WTC11 (cell line): ENCODE data around the gene MYO1F. TPM values are rescaled to one million over a fixed set of nuclear protein-coding genes. Genes with fewer than 3 reads are reported as not detected.

Experiments
- ATAC-seq: fragments of 200-7000 bp; cut with Tn5 transposase; 2 replicates; pipeline ENCODE4 v1.10.0; 2021; ENCODE audit warnings: mild to moderate bottlenecking, moderate library complexity
- CTCF ChIA-PET: fragments of 300-600 bp; sonication (Branson Sonifier 250); formaldehyde crosslinking; loops from one replicate; lab custom pipeline; 2021; ENCODE audit warnings: antibody characterized with exemption; lab: Charles Lee
- POLR2A ChIA-PET: fragments of 350-600 bp; sonication (Branson Sonifier 250); formaldehyde crosslinking; loops from one replicate; lab custom pipeline; 2021; ENCODE audit warnings: antibody characterized with exemption; lab: Charles Lee
- DNase-seq: peaks from one replicate; pipeline ENCODE4 v3.0.0; 2021; ENCODE audit warnings: low spot score
- H3K27ac Mint-ChIP-seq: 2 replicates; pipeline ENCODE4 v1.8.0; 2021; ENCODE audit warnings: mixed read lengths
- H3K27me3 Mint-ChIP-seq: 2 replicates; pipeline ENCODE4 v1.8.0; 2021; ENCODE audit warnings: low read depth, mild to moderate bottlenecking, moderate library complexity, mixed read lengths
- H3K36me3 Mint-ChIP-seq: 2 replicates; pipeline ENCODE4 v1.8.0; 2021; ENCODE audit warnings: mixed read lengths
- H3K4me1 Mint-ChIP-seq: 2 replicates; pipeline ENCODE4 v1.8.0; 2022; ENCODE audit warnings: mixed read lengths
- H3K4me3 Mint-ChIP-seq: 2 replicates; pipeline ENCODE4 v1.8.0; 2021; ENCODE audit warnings: mild to moderate bottlenecking, moderate library complexity, mixed read lengths
- H3K9me3 Mint-ChIP-seq: 2 replicates; pipeline ENCODE4 v1.8.0; 2021; ENCODE audit warnings: mixed read lengths
- ATF1 ChIP-seq: sonication (generic); formaldehyde crosslinking; IDR thresholded peaks from 2 replicates; pipeline ENCODE4 v1.8.1; 2023; ENCODE audit warnings: mild to moderate bottlenecking, moderate library complexity, missing genetic modification reagents
- ELF4 ChIP-seq: sonication (generic); formaldehyde crosslinking; IDR thresholded peaks from 2 replicates; pipeline ENCODE4 v1.8.1; 2022; ENCODE audit warnings: low read depth, mild to moderate bottlenecking, moderate library complexity, missing genetic modification reagents
- FOXK1 ChIP-seq: sonication (generic); formaldehyde crosslinking; IDR thresholded peaks from 2 replicates; pipeline ENCODE4 v1.8.0; 2022; ENCODE audit warnings: mild to moderate bottlenecking, moderate library complexity, missing genetic modification reagents
- GTF2I ChIP-seq: fragments of 250-450 bp; sonication (Bioruptor Pico); conservative IDR thresholded peaks from 2 replicates; pipeline ENCODE4 v1.4.0; 2021; ENCODE audit warnings: mild to moderate bottlenecking
- HMGXB4 ChIP-seq: sonication (generic); formaldehyde crosslinking; IDR thresholded peaks from 2 replicates; pipeline ENCODE4 v1.8.1; 2023; ENCODE audit warnings: mild to moderate bottlenecking, moderate library complexity, missing genetic modification reagents
- NFYB ChIP-seq: sonication (generic); formaldehyde crosslinking; conservative IDR thresholded peaks from 2 replicates; pipeline ENCODE4 v1.8.0; 2022; ENCODE audit warnings: low read depth, missing genetic modification reagents
- OVOL2 ChIP-seq: fragments of 250-450 bp; sonication (Bioruptor Pico); IDR thresholded peaks from 2 replicates; pipeline ENCODE4 v1.9.0; 2021; ENCODE audit warnings: mild to moderate bottlenecking, borderline replicate concordance
- RORB ChIP-seq: fragments of 250-450 bp; sonication (Bioruptor Pico); IDR thresholded peaks from 2 replicates; pipeline ENCODE4 v1.9.0; 2021; ENCODE audit warnings: mild to moderate bottlenecking
- SMAD4 ChIP-seq: sonication (generic); formaldehyde crosslinking; IDR thresholded peaks from 2 replicates; pipeline ENCODE4 v1.8.0; 2022; ENCODE audit warnings: mild to moderate bottlenecking, missing genetic modification reagents
- ZNF121 ChIP-seq: sonication (generic); formaldehyde crosslinking; IDR thresholded peaks from 2 replicates; pipeline ENCODE4 v1.8.0; 2023; ENCODE audit warnings: missing genetic modification reagents
- ZNF232 ChIP-seq: sonication (generic); formaldehyde crosslinking; IDR thresholded peaks from 2 replicates; pipeline ENCODE4 v1.8.0; 2022; ENCODE audit warnings: mild to moderate bottlenecking, missing genetic modification reagents
- ZNF416 ChIP-seq: fragments of 250-450 bp; sonication (Bioruptor Pico); IDR thresholded peaks from 2 replicates; pipeline ENCODE4 v1.9.0; 2021; ENCODE audit warnings: mild to moderate bottlenecking, inconsistent platforms
- total RNA-seq: library from RNA; stranded (reverse); gene quantifications from 3 replicates; pipeline ENCODE4 v1.2.3, GENCODE V29; 2021
- TF ChIP-seq, protein P1 (sequence below): sonication (generic); formaldehyde crosslinking; IDR thresholded peaks from 2 replicates; pipeline ENCODE4 v1.8.0; 2022; ENCODE audit warnings: mild to moderate bottlenecking, missing genetic modification reagents
- TF ChIP-seq, protein P2 (sequence below): fragments of 200-600 bp; IDR thresholded peaks from 2 replicates; pipeline ENCODE4 v1.8.0; 2022; ENCODE audit warnings: antibody characterized with exemption
- TF ChIP-seq, protein P3 (sequence below): sonication (generic); formaldehyde crosslinking; IDR thresholded peaks from 2 replicates; pipeline ENCODE4 v1.8.0; 2023; ENCODE audit warnings: missing genetic modification reagents, mild to moderate bottlenecking, borderline replicate concordance
- TF ChIP-seq, protein P4 (sequence below): sonication (generic); formaldehyde crosslinking; IDR thresholded peaks from 2 replicates; pipeline ENCODE4 v1.8.0; 2022; ENCODE audit warnings: mild to moderate bottlenecking, missing genetic modification reagents
- TF ChIP-seq, protein P5 (sequence below): fragments of 250-450 bp; sonication (Bioruptor Pico); IDR thresholded peaks from 2 replicates; pipeline ENCODE4 v1.9.0; 2021; ENCODE audit warnings: mild to moderate bottlenecking
- TF ChIP-seq, protein P6 (sequence below): sonication (generic); formaldehyde crosslinking; IDR thresholded peaks from 2 replicates; pipeline ENCODE4 v1.8.1; 2022; ENCODE audit warnings: missing genetic modification reagents, borderline replicate concordance

Gene MYO1F
- total RNA-seq, 1 experiment from 2014 or later, result 2.8 TPM

DNA sequence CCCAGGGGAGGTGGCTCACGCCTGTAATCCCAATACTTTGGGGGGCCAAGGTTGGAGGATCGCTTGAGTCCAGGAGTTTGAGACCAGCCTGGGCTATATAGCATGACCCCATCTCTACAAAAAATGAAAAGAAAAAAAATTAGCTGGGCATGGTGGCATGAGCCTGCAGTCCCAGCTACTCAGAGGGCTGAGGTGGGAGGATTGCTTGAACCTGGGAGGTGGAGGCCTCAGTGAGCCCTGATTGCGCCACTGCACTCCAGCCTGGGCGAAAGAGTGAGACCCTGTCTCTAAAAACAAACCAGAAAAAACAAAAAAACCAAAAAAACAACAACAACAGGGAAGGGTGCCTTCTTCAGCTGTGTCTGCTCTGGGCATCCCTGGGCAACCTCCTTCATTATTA, 499 bp upstream of the MYO1F start:
- Mint-ChIP-seq H3K4me3 (no peak overlapping the region), H3K27ac (no peak overlapping the region), H3K4me1 (peaks cover 24% of the 10 kb centered on the region), H3K9me3 (peaks cover 5% of the 10 kb centered on the region; the same call in 1 of the 2 replicates), H3K27me3 (peaks cover 9% of the 10 kb centered on the region)
- CTCF ChIA-PET, result interaction anchor here (0.7 to 6.0 kb wide), 25 partner anchors 9 to 273 kb away, joined by 3 to 88 read pairs (median 6); partner anchors contain the start of genes HNRNPM, MARCHF2, RAB11B and ZNF414
- POLR2A ChIA-PET, result interaction anchor here (1.2 to 1.3 kb wide), 2 partner anchors 52 to 64 kb away, joined by 3 to 6 read pairs; partner anchors contain the start of gene ZNF414
- TF ChIP-seq HMGXB4 (CRISPR knock-in tag) (no peak), ZNF416 (no peak), ELF4 (CRISPR knock-in tag) (no peak), RORB (CRISPR knock-in tag) (no peak), NFYB (CRISPR knock-in tag) (no peak), ZNF232 (CRISPR knock-in tag) (no peak), OVOL2 (CRISPR knock-in tag) (no peak), ZNF121 (CRISPR knock-in tag) (no peak), SMAD4 (CRISPR knock-in tag) (no peak)
- TF ChIP-seq, protein P1, sequence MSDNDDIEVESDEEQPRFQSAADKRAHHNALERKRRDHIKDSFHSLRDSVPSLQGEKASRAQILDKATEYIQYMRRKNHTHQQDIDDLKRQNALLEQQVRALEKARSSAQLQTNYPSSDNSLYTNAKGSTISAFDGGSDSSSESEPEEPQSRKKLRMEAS (CRISPR knock-in tag), result no peak
- TF ChIP-seq, all 79 proteins: peak for 0
- ATAC-seq (no peak), DNase-seq (no peak)
- H3K36me3 Mint-ChIP-seq, result no peaks in the 10 kb centered on the region

DNA sequence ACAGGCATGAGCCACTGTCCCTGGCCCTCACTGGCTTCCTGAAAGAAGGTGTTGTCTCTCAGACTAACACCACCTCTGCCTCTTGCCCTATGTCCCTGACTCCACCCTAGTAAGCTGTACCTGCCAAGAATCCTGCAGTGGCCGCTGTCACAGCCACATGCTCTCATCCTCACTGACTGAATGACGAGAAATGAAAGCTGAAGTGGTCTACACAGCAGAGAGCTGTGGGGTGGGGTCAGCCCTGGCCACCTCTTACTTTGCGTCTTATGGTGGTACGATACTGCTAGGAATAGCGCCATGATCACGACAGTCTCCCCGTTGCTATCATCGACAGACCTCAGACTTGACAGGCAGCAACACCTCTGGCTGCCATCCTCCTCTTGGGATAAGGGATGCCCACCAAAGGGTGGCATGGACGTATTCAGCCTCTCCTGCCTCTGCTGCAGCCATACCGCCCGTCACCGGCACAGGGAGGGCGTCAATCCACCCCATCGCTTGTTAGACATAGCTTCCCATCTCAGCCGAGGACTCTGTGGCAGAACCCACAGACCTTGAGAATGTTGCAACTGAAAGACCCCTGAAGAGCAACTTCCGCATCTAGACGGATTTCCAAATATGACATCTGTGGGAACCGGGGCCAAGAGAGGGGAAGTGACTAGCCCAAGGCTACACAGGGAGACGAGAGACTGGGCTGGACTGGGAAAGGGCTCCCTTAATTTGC, 809 bp downstream of the MYO1F start:
- peak overlapping the region; percentile 10; the same call in 1 of the 2 replicates for H3K27ac Mint-ChIP-seq
- peaks cover 9% of the 10 kb centered on the region for H3K27me3 Mint-ChIP-seq
- no peak for TF ChIP-seq NFYB (CRISPR knock-in tag)
- TF ChIP-seq RORB (CRISPR knock-in tag), result no peak
- no peak for TF ChIP-seq SMAD4 (CRISPR knock-in tag)
- TF ChIP-seq FOXK1 (CRISPR knock-in tag), result no peak
- TF ChIP-seq, protein P2, sequence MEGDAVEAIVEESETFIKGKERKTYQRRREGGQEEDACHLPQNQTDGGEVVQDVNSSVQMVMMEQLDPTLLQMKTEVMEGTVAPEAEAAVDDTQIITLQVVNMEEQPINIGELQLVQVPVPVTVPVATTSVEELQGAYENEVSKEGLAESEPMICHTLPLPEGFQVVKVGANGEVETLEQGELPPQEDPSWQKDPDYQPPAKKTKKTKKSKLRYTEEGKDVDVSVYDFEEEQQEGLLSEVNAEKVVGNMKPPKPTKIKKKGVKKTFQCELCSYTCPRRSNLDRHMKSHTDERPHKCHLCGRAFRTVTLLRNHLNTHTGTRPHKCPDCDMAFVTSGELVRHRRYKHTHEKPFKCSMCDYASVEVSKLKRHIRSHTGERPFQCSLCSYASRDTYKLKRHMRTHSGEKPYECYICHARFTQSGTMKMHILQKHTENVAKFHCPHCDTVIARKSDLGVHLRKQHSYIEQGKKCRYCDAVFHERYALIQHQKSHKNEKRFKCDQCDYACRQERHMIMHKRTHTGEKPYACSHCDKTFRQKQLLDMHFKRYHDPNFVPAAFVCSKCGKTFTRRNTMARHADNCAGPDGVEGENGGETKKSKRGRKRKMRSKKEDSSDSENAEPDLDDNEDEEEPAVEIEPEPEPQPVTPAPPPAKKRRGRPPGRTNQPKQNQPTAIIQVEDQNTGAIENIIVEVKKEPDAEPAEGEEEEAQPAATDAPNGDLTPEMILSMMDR, result no peak
- TF ChIP-seq, protein P3, sequence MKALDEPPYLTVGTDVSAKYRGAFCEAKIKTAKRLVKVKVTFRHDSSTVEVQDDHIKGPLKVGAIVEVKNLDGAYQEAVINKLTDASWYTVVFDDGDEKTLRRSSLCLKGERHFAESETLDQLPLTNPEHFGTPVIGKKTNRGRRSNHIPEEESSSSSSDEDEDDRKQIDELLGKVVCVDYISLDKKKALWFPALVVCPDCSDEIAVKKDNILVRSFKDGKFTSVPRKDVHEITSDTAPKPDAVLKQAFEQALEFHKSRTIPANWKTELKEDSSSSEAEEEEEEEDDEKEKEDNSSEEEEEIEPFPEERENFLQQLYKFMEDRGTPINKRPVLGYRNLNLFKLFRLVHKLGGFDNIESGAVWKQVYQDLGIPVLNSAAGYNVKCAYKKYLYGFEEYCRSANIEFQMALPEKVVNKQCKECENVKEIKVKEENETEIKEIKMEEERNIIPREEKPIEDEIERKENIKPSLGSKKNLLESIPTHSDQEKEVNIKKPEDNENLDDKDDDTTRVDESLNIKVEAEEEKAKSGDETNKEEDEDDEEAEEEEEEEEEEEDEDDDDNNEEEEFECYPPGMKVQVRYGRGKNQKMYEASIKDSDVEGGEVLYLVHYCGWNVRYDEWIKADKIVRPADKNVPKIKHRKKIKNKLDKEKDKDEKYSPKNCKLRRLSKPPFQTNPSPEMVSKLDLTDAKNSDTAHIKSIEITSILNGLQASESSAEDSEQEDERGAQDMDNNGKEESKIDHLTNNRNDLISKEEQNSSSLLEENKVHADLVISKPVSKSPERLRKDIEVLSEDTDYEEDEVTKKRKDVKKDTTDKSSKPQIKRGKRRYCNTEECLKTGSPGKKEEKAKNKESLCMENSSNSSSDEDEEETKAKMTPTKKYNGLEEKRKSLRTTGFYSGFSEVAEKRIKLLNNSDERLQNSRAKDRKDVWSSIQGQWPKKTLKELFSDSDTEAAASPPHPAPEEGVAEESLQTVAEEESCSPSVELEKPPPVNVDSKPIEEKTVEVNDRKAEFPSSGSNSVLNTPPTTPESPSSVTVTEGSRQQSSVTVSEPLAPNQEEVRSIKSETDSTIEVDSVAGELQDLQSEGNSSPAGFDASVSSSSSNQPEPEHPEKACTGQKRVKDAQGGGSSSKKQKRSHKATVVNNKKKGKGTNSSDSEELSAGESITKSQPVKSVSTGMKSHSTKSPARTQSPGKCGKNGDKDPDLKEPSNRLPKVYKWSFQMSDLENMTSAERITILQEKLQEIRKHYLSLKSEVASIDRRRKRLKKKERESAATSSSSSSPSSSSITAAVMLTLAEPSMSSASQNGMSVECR (CRISPR knock-in tag), result no peak
- no peak for TF ChIP-seq ATF1 (CRISPR knock-in tag)
- TF ChIP-seq, protein P4, sequence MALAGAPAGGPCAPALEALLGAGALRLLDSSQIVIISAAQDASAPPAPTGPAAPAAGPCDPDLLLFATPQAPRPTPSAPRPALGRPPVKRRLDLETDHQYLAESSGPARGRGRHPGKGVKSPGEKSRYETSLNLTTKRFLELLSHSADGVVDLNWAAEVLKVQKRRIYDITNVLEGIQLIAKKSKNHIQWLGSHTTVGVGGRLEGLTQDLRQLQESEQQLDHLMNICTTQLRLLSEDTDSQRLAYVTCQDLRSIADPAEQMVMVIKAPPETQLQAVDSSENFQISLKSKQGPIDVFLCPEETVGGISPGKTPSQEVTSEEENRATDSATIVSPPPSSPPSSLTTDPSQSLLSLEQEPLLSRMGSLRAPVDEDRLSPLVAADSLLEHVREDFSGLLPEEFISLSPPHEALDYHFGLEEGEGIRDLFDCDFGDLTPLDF (CRISPR knock-in tag), result no peak
- TF ChIP-seq, protein P5, sequence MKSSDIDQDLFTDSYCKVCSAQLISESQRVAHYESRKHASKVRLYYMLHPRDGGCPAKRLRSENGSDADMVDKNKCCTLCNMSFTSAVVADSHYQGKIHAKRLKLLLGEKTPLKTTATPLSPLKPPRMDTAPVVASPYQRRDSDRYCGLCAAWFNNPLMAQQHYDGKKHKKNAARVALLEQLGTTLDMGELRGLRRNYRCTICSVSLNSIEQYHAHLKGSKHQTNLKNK (CRISPR knock-in tag), result no peak
- TF ChIP-seq, protein P6, sequence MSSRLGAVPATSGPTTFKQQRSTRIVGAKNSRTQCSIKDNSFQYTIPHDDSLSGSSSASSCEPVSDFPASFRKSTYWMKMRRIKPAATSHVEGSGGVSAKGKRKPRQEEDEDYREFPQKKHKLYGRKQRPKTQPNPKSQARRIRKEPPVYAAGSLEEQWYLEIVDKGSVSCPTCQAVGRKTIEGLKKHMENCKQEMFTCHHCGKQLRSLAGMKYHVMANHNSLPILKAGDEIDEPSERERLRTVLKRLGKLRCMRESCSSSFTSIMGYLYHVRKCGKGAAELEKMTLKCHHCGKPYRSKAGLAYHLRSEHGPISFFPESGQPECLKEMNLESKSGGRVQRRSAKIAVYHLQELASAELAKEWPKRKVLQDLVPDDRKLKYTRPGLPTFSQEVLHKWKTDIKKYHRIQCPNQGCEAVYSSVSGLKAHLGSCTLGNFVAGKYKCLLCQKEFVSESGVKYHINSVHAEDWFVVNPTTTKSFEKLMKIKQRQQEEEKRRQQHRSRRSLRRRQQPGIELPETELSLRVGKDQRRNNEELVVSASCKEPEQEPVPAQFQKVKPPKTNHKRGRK (CRISPR knock-in tag), result no peak
- no peak for TF ChIP-seq GTF2I (CRISPR knock-in tag)
- TF ChIP-seq, all 79 proteins: peak for 0
- CTCF ChIA-PET, result interaction anchor here (1.3 to 4.3 kb wide), 7 partner anchors 10 to 224 kb away, joined by 4 to 19 read pairs (median 6); no protein-coding TSS in a partner anchor
- H3K4me3 Mint-ChIP-seq, result no peak overlapping the region
- DNase-seq (no peak), ATAC-seq (no peak)
- POLR2A ChIA-PET, result no interaction called here
- H3K36me3 Mint-ChIP-seq, result no peaks in the 10 kb centered on the region
- peaks cover 5% of the 10 kb centered on the region; the same call in 1 of the 2 replicates for H3K9me3 Mint-ChIP-seq
- peaks cover 24% of the 10 kb centered on the region for H3K4me1 Mint-ChIP-seq
